OCI-LY3 (cell line): Measurements from ENCODE around the gene TAGLN2.

ENCODE experiments used
- EZH2phosphoT487 ChIP-seq: fragments of 200-600 bp; shearing (Covaris generic); IDR thresholded peaks from 2 replicates; pipeline ENCODE4 v1.6.1; 2018; ENCODE audit warnings: antibody characterized with exemption, mixed run types, low read depth
- TF ChIP-seq, protein P1 (sequence below): fragments of 200-600, 300-600 bp; sonication (generic); IDR thresholded peaks from 2 replicates; pipeline ENCODE4 v1.5.1; 2014; ENCODE audit warnings: antibody characterized with exemption, low read length, low read depth

DNA sequence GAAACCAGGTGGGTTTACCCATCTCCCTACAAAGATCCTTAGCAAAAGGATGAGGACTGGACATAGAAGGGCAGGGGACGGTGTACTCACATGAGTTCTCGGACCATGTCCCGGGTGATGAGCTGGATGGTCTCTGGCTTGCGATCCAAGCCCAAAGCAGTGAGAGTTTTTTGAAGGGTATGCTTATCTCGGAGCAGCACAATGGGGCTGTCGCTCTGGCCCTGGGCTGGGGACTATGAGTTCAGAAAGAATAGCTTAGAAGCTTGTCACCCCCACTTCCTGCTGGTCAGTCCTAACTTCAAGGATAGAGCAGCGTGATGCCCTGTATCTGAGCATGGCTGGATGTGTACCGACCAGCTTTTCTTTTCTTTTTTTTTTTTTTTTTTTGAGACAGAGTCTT is 34.9 kb downstream of the TAGLN2 start:
- TF ChIP-seq, protein P1, sequence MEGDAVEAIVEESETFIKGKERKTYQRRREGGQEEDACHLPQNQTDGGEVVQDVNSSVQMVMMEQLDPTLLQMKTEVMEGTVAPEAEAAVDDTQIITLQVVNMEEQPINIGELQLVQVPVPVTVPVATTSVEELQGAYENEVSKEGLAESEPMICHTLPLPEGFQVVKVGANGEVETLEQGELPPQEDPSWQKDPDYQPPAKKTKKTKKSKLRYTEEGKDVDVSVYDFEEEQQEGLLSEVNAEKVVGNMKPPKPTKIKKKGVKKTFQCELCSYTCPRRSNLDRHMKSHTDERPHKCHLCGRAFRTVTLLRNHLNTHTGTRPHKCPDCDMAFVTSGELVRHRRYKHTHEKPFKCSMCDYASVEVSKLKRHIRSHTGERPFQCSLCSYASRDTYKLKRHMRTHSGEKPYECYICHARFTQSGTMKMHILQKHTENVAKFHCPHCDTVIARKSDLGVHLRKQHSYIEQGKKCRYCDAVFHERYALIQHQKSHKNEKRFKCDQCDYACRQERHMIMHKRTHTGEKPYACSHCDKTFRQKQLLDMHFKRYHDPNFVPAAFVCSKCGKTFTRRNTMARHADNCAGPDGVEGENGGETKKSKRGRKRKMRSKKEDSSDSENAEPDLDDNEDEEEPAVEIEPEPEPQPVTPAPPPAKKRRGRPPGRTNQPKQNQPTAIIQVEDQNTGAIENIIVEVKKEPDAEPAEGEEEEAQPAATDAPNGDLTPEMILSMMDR, result no peak
- TF ChIP-seq EZH2phosphoT487, result no peak
